Ovary (tissue), 3 donors: Measurements from ENCODE around the gene NCAPD2.

Experiments
- CTCF ChIP-seq, 3 donors: fragments of 450-650 bp in 2 of 3; fragments of 200-600 bp in 1 of 3; IDR thresholded peaks; one replicate each; pipeline versions ENCODE4 v1.5.1 to v1.8.0; 2016 to 2022; ENCODE audit warnings: antibody characterized with exemption in 3 of 3, mild to moderate bottlenecking in 1 of 3
- POLR2A ChIP-seq: fragments of 450-650 bp; IDR thresholded peaks from one replicate; pipeline ENCODE4 v1.6.1; 2017; ENCODE audit warnings: antibody characterized with exemption, mild to moderate bottlenecking, moderate library complexity
- donor health status: DM: no; HTN: no; CAD: no.

- TF ChIP-seq CTCF (IDR thresholded peaks at IDR 0.05) (no peak), POLR2A (no peak)
Measured at GRCh38 chr12:6468283-6468575, 25.7 kb upstream of the NCAPD2 start.
